Smooth muscle cell (in vitro differentiated cells): ENCODE results near the gene TMEM163. TPM values are rescaled to one million over a fixed set of nuclear protein-coding genes. Genes with fewer than 3 reads are reported as not detected.

ENCODE experiments used
- DNase-seq: peaks from one replicate; lab custom pipeline; 2025; ENCODE audit not compliant: unreplicated experiment; lab: John Stamatoyannopoulos, UW
- H2AFZ ChIP-seq: fragments of 200-600 bp; sonication (generic); 2 replicates; pipeline ENCODE4 v1.6.0; 2016; ENCODE audit warnings: antibody characterized with exemption, low read depth, mild to moderate bottlenecking
- H3F3A ChIP-seq: fragments of 200-600 bp; sonication (generic); 2 replicates; pipeline ENCODE4 v1.6.0; 2017; ENCODE audit warnings: antibody characterized with exemption, low read depth
- H3K27ac ChIP-seq: fragments of 200-600 bp; sonication (generic); 2 replicates; pipeline ENCODE4 v1.5.1; 2016; ENCODE audit warnings: low read depth, mild to moderate bottlenecking
- H3K27me3 ChIP-seq: fragments of 200-600 bp; sonication (generic); 2 replicates; pipeline ENCODE4 v1.6.1; 2016; ENCODE audit warnings: low read depth, mild to moderate bottlenecking
- H3K36me3 ChIP-seq: fragments of 200-600 bp; sonication (generic); 2 replicates; pipeline ENCODE4 v1.5.1; 2016; ENCODE audit warnings: low read depth
- H3K4me1 ChIP-seq: fragments of 200-600 bp; sonication (generic); 2 replicates; pipeline ENCODE4 v1.5.1; 2016; ENCODE audit warnings: low read depth
- H3K4me2 ChIP-seq: fragments of 200-600 bp; sonication (generic); 2 replicates; pipeline ENCODE4 v1.6.0; 2016; ENCODE audit warnings: mild to moderate bottlenecking
- H3K4me3 ChIP-seq: fragments of 200-600 bp; sonication (generic); 2 replicates; pipeline ENCODE4 v1.5.1; 2016; ENCODE audit warnings: mild to moderate bottlenecking
- H3K79me2 ChIP-seq: fragments of 200-600 bp; sonication (generic); 2 replicates; pipeline ENCODE4 v1.6.0; 2016; ENCODE audit warnings: low read depth, mild to moderate bottlenecking
- H3K9ac ChIP-seq: fragments of 200-600 bp; sonication (generic); 2 replicates; pipeline ENCODE4 v1.6.0; 2016; ENCODE audit warnings: low read depth
- H3K9me3 ChIP-seq: fragments of 200-600 bp; sonication (generic); replicated peaks from 2 replicates; pipeline ENCODE4 v1.5.1; 2016; ENCODE audit warnings: low read depth
- H4K20me1 ChIP-seq: fragments of 200-600 bp; sonication (generic); 2 replicates; pipeline ENCODE4 v1.6.0; 2016; ENCODE audit warnings: low read depth
- WGBS: methylation state at CpG from one replicate; pipeline ENCODE4 v1.1.7; 2016; ENCODE audit warnings: low lambda C conversion rate; 5-methylcytosine and 5-hydroxymethylcytosine counted together
- polyA plus RNA-seq: library from polyadenylated mRNA; unstranded; fragments of >200 nt; fragmentation: Nextera tagmentation; extraction: Ambion mirVana; gene quantifications from 2 replicates; pipeline ENCODE4 v1.2.1, GENCODE V29; 2016
- total RNA-seq: library from RNA; depleted of rRNA; stranded (reverse); fragments of >200 nt; gene quantifications from 2 replicates; pipeline ENCODE4 v1.2.3, GENCODE V29; 2014
- TF ChIP-seq, protein P1 (sequence below): fragments of 200-600 bp; sonication (generic); IDR thresholded peaks from 2 replicates; pipeline ENCODE4 v1.5.1; 2017; ENCODE audit warnings: borderline replicate concordance, mild to moderate bottlenecking, antibody characterized with exemption; ENCODE audit not compliant: insufficient read depth, poor library complexity, severe bottlenecking

TMEM163 gene
- total and polyA plus RNA-seq, 2 experiments from 2014 or later: 0.31 TPM; not detected in 1

DNA sequence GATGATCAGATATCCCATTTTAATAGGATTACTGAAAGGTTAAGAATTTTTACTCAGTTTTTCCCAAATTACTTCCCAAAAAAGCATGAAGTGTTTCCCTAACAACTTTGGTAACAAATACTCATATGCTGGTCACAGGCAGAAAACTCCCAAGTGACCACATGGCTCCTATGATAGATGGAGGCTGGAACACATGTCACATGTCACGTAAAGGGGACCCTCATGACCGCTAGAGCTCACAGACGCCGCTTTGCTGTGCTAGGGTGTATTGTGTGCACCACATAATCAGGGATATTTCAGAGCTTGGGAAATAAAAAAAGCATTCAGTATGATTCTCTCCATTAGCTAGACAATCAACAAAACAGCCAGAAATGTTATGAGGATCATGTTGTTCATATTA lies 228.2 kb downstream of the TMEM163 start:
- H3F3A ChIP-seq: no peaks in the 10 kb centered on the region
- H3K9me3 ChIP-seq: no peaks in the 10 kb centered on the region
- no peak for DNase-seq
- no peaks in the 10 kb centered on the region for H3K36me3 ChIP-seq
- TF ChIP-seq, protein P1, sequence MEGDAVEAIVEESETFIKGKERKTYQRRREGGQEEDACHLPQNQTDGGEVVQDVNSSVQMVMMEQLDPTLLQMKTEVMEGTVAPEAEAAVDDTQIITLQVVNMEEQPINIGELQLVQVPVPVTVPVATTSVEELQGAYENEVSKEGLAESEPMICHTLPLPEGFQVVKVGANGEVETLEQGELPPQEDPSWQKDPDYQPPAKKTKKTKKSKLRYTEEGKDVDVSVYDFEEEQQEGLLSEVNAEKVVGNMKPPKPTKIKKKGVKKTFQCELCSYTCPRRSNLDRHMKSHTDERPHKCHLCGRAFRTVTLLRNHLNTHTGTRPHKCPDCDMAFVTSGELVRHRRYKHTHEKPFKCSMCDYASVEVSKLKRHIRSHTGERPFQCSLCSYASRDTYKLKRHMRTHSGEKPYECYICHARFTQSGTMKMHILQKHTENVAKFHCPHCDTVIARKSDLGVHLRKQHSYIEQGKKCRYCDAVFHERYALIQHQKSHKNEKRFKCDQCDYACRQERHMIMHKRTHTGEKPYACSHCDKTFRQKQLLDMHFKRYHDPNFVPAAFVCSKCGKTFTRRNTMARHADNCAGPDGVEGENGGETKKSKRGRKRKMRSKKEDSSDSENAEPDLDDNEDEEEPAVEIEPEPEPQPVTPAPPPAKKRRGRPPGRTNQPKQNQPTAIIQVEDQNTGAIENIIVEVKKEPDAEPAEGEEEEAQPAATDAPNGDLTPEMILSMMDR: no peak
- H4K20me1 ChIP-seq: no peaks in the 10 kb centered on the region
- no peak overlapping the region for H3K4me3 ChIP-seq
- H3K9ac ChIP-seq: no peak overlapping the region
- H3K79me2 ChIP-seq: no peaks in the 10 kb centered on the region
- no peak overlapping the region for H3K4me2 ChIP-seq
- H3K27me3 ChIP-seq: peaks cover 12% of the 10 kb centered on the region
- H3K27ac ChIP-seq: no peak overlapping the region
- 88% methylated on average over 4 of the region's 4 CpGs for WGBS
- no peaks in the 10 kb centered on the region for H3K4me1 ChIP-seq
- H2AFZ ChIP-seq: no peak overlapping the region

GRCh38 chr2:134489732-134490384 lies 228.9 kb downstream of the TMEM163 start:
- H3F3A ChIP-seq: no peaks in the 10 kb centered on the region
- H3K27me3 ChIP-seq: peaks cover 12% of the 10 kb centered on the region
- no peaks in the 10 kb centered on the region for H3K4me1 ChIP-seq
- H3K27ac ChIP-seq: no peak overlapping the region
- TF ChIP-seq, protein P1: no peak
- no peaks in the 10 kb centered on the region for H4K20me1 ChIP-seq
- H3K79me2 ChIP-seq: no peaks in the 10 kb centered on the region
- WGBS: 81% methylated on average over 11 of the region's 11 CpGs
- no peaks in the 10 kb centered on the region for H3K9me3 ChIP-seq
- no peak overlapping the region for H2AFZ ChIP-seq
- DNase-seq: no peak
- H3K36me3 ChIP-seq: no peaks in the 10 kb centered on the region
- H3K4me2 ChIP-seq: no peak overlapping the region
- H3K9ac ChIP-seq: no peak overlapping the region
- H3K4me3 ChIP-seq: no peak overlapping the region

GRCh38 chr2:134482766-134483340 lies 235.9 kb downstream of the TMEM163 start:
- H3F3A ChIP-seq: no peaks in the 10 kb centered on the region
- no peak for DNase-seq
- no peaks in the 10 kb centered on the region for H3K4me1 ChIP-seq
- no peak overlapping the region for H3K27ac ChIP-seq
- WGBS: 88% methylated on average over 15 of the region's 15 CpGs
- H3K36me3 ChIP-seq: no peaks in the 10 kb centered on the region
- H3K27me3 ChIP-seq: peaks cover 4% of the 10 kb centered on the region
- no peaks in the 10 kb centered on the region for H3K9me3 ChIP-seq
- TF ChIP-seq, protein P1: no peak
- no peaks in the 10 kb centered on the region for H4K20me1 ChIP-seq
- H3K79me2 ChIP-seq: no peaks in the 10 kb centered on the region
- H2AFZ ChIP-seq: no peak overlapping the region
- no peak overlapping the region for H3K4me2 ChIP-seq
- no peak overlapping the region for H3K4me3 ChIP-seq
- no peak overlapping the region for H3K9ac ChIP-seq

- H3K9ac ChIP-seq: no peak overlapping the region
- no peak overlapping the region for H2AFZ ChIP-seq
- H3K27ac ChIP-seq: no peak overlapping the region
- no peak overlapping the region for H3K4me3 ChIP-seq
- 83% methylated on average over 6 of the region's 6 CpGs for WGBS
- TF ChIP-seq, protein P1: no peak
- H4K20me1 ChIP-seq: no peaks in the 10 kb centered on the region
- H3K4me2 ChIP-seq: no peak overlapping the region
- no peak for DNase-seq
- H3K4me1 ChIP-seq: no peaks in the 10 kb centered on the region
- no peaks in the 10 kb centered on the region for H3K9me3 ChIP-seq
- H3K36me3 ChIP-seq: no peaks in the 10 kb centered on the region
- H3F3A ChIP-seq: no peaks in the 10 kb centered on the region
- H3K27me3 ChIP-seq: peaks cover 4% of the 10 kb centered on the region
- H3K79me2 ChIP-seq: no peaks in the 10 kb centered on the region
Measured at GRCh38 chr2:134482131-134482723, 236.6 kb downstream of the TMEM163 start.
